ENCODE results near the gene MAX.

Gene MAX

DNA sequence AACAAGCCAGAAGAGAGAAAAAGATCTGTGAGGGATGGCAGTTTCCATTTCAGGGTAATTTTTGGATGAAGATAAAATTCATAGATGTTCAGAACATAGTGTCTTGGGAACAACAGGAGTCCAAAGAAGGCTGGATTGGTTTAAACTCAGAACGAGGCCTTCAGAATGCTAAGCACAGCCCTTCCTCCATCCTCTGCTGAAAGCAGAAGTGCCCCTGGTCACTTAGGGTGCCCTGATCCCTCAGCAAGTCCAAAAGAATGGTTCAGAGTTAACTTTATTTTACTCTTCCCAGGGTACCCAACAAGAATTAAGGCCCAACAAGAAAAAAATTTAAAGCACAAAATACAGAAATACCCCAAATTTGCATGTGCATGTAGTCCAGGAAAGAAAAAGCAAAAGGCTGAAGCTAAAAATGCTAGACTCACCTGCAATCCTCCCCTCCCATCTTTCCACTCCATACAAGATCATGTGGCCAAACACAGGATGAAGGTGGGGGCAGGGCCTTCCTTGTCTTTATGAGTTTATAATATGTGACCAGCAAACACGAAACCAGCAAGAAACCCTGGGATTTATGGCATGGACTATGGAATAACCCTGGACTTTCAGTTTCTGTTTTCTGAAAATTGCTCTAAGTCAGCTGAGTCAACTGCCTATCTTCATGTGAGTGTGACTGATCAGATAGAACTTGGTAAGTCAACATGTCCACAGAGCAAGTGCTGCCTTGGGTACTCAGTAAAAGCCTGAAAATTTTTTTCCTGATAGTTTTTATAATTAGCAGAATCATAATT is 21.2 kb downstream of the MAX start:
- no peak overlapping the region for H3K27ac ChIP-seq
- no peak for DNase-seq
- H3K27me3 ChIP-seq (ENCODE audit: insufficient read depth, low read depth, severe bottlenecking), result no peaks in the 10 kb centered on the region
- peaks cover 22% of the 10 kb centered on the region for H3K36me3 ChIP-seq
- TF ChIP-seq, protein P1, sequence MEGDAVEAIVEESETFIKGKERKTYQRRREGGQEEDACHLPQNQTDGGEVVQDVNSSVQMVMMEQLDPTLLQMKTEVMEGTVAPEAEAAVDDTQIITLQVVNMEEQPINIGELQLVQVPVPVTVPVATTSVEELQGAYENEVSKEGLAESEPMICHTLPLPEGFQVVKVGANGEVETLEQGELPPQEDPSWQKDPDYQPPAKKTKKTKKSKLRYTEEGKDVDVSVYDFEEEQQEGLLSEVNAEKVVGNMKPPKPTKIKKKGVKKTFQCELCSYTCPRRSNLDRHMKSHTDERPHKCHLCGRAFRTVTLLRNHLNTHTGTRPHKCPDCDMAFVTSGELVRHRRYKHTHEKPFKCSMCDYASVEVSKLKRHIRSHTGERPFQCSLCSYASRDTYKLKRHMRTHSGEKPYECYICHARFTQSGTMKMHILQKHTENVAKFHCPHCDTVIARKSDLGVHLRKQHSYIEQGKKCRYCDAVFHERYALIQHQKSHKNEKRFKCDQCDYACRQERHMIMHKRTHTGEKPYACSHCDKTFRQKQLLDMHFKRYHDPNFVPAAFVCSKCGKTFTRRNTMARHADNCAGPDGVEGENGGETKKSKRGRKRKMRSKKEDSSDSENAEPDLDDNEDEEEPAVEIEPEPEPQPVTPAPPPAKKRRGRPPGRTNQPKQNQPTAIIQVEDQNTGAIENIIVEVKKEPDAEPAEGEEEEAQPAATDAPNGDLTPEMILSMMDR (IDR thresholded peaks at IDR 0.05; ENCODE audit: low read depth, low read length), result no peak
- H3K9me3 ChIP-seq (ENCODE audit: severe bottlenecking), result no peaks in the 10 kb centered on the region
- H3K4me3 ChIP-seq (ENCODE audit: low read depth, low read length), result no peak overlapping the region

DNA sequence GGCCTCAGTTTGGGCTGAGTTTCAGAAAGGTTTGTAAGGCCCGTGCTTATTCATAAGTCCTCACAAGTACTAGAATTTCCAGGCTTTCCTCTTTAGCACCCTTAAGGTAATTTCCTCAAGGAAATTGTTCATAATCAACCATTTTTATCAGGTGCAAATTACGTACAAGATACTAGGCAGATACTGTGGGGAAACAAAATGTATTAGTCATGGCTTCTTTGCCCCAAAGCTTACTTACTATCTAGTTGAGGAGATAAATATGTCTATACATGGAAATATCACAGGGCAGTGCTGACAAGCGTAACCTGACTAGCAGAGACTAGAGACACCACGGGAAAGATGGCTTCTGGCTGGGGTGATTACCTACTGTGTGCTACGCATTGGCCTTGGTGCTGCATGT is 22.5 kb downstream of the MAX start:
- Histone ChIP-seq H3K9me3 (ENCODE audit: severe bottlenecking) (no peaks in the 10 kb centered on the region), H3K27ac (no peak overlapping the region), H3K27me3 (ENCODE audit: insufficient read depth, low read depth, severe bottlenecking) (no peaks in the 10 kb centered on the region), H3K4me3 (ENCODE audit: low read depth, low read length) (no peak overlapping the region), H3K36me3 (peaks cover 19% of the 10 kb centered on the region)
- TF ChIP-seq, protein P1 (IDR thresholded peaks at IDR 0.05; ENCODE audit: low read depth, low read length), result no peak
- no peak for DNase-seq

DNA sequence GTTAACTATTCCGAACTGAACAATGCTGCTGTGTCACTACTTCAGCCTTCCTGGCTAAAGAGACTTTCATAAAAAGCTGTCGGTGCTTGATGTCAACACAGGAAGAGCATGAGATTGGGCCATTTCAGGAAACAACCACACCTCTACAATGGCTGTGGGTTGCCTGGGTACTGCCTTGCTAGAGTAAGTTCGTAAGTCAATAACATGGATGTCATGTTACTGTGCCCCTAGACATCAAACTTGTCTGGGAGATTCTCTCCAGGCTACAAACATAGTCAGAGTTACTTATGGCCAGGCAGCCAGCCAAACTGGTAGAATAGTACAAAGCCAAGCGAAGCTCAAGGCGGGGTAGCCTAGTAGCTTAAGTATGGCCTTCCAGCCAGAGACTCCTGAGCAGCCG is 23.1 kb downstream of the MAX start:
- DNase-seq, result no peak
- TF ChIP-seq, protein P1 (IDR thresholded peaks at IDR 0.05; ENCODE audit: low read depth, low read length), result no peak
- no peaks in the 10 kb centered on the region for H3K27me3 ChIP-seq (ENCODE audit: insufficient read depth, low read depth, severe bottlenecking)
- peaks cover 20% of the 10 kb centered on the region for H3K36me3 ChIP-seq
- H3K9me3 ChIP-seq (ENCODE audit: severe bottlenecking), result no peaks in the 10 kb centered on the region
- no peak overlapping the region for H3K4me3 ChIP-seq (ENCODE audit: low read depth, low read length)
- H3K27ac ChIP-seq, result no peak overlapping the region

GRCh38 chr14:65077318-65077717 is 25.0 kb downstream of the MAX start:
- TF ChIP-seq, protein P1 (IDR thresholded peaks at IDR 0.05; ENCODE audit: low read depth, low read length), result no peak
- H3K9me3 ChIP-seq (ENCODE audit: severe bottlenecking), result no peaks in the 10 kb centered on the region
- no peak overlapping the region for H3K27ac ChIP-seq
- no peak overlapping the region for H3K4me3 ChIP-seq (ENCODE audit: low read depth, low read length)
- peaks cover 26% of the 10 kb centered on the region for H3K36me3 ChIP-seq
- no peak for DNase-seq
- H3K27me3 ChIP-seq (ENCODE audit: insufficient read depth, low read depth, severe bottlenecking), result no peaks in the 10 kb centered on the region

DNA sequence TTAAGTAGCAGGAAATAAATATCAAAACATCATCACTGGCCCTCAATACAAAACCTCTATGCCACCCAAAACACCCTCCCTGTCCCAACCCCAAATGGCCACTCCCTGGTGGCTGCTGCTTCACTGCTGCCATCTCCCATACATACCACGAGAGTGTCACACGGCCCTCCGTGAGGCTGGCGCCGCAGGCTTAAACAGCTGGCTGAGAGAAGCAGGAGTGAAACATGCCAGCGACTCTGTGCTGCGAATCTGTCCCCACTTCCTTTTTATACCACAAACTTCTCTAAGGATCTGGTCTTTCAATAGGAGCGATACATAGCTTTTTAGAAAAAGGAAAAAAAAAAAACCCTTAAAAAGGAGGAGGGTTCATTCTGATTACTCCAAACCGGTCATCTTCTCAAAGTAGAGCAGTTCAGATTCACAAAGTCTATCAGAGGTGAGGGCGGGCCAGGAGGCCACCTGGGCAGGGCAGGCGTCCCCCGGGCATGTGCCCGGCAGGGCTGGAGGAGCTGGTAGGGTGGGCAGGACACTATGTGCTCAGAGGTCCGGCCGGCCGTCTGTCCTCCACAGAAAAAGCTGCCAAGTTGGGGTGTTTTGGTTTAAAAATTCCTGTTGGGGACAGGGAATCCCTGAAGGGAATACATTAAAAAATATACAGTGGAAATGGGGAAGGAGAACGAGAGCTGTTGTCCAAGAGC is 26.5 kb downstream of the MAX start:
- no peak for DNase-seq
- no peak overlapping the region for H3K27ac ChIP-seq

More for the DNA sequence above, 26.5 kb downstream of the MAX start:
- no peak overlapping the region for H3K4me3 ChIP-seq (ENCODE audit: low read depth, low read length)
- no peaks in the 10 kb centered on the region for H3K27me3 ChIP-seq (ENCODE audit: insufficient read depth, low read depth, severe bottlenecking)
- TF ChIP-seq, protein P1 (IDR thresholded peaks at IDR 0.05; ENCODE audit: low read depth, low read length), result no peak
- peaks cover 18% of the 10 kb centered on the region for H3K36me3 ChIP-seq
- no peaks in the 10 kb centered on the region for H3K9me3 ChIP-seq (ENCODE audit: severe bottlenecking)
